ENCODE results near the gene BTBD19.
"Not testable (repeated sequence)": the region's sequence is repeated elsewhere in the genome, so short reads cannot be mapped to it uniquely, and the experiment has no call there.

BTBD19 gene

GRCh38 chr1:44811234-44811633 is 2.9 kb downstream of the BTBD19 start:
- Histone ChIP-seq H3K4me3 (ENCODE audit: severe bottlenecking) (no peak overlapping the region), H3K27me3 (ENCODE audit: insufficient read depth, poor library complexity, severe bottlenecking) (no peaks in the 10 kb centered on the region), H3K36me3 (ENCODE audit: low read depth) (peaks cover 8% of the 10 kb centered on the region), H3K27ac (ENCODE audit: poor library complexity, severe bottlenecking) (peak overlapping the region; percentile 96), H3K9me3 (ENCODE audit: severe bottlenecking) (no peaks in the 10 kb centered on the region), H3K4me1 (ENCODE audit: insufficient read depth, poor library complexity, severe bottlenecking) (peaks cover 37% of the 10 kb centered on the region)
- ATAC-seq (ENCODE audit: low read depth) (no peak), DNase-seq (ENCODE audit: low spot score) (no peak)
- TF ChIP-seq, protein P1, sequence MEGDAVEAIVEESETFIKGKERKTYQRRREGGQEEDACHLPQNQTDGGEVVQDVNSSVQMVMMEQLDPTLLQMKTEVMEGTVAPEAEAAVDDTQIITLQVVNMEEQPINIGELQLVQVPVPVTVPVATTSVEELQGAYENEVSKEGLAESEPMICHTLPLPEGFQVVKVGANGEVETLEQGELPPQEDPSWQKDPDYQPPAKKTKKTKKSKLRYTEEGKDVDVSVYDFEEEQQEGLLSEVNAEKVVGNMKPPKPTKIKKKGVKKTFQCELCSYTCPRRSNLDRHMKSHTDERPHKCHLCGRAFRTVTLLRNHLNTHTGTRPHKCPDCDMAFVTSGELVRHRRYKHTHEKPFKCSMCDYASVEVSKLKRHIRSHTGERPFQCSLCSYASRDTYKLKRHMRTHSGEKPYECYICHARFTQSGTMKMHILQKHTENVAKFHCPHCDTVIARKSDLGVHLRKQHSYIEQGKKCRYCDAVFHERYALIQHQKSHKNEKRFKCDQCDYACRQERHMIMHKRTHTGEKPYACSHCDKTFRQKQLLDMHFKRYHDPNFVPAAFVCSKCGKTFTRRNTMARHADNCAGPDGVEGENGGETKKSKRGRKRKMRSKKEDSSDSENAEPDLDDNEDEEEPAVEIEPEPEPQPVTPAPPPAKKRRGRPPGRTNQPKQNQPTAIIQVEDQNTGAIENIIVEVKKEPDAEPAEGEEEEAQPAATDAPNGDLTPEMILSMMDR (IDR thresholded peaks at IDR 0.05; ENCODE audit: poor library complexity, severe bottlenecking) = no peak

DNA sequence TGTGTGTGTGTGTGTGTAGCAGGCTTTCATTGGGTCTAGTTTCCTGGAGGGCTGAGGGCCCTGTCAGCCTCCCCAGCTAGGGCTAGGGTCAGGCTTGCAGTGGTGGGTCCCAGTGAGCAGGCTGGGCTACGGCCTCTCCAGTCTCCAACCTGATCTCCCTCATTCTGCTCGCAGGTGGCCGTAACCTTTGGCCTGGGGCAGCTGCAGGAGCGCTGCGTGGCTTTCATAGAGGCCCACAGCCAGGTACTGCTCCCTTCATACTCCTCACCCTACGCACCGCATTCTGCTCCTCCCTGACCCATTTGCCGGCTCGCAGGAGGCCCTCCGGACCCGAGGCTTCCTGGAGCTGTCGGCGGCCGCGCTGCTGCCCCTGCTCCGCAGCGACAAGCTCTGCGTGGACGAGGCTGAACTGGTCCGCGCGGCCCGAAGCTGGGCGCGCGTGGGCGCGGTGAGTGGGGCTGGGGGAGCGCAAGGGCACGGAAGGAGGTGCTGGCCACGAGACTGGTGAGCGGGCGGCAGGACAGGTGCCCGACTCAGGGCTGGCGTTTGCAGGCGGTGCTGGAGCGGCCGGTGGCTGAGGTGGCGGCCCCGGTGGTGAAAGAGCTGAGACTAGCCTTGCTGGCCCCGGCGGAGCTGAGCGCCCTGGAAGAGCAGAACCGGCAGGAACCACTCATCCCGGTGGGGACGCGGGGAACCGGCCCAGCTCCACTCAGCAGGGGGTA is 4.7 kb downstream of the BTBD19 start:
- ATAC-seq (ENCODE audit: low read depth) = no peak
- no peaks in the 10 kb centered on the region for H3K9me3 ChIP-seq (ENCODE audit: severe bottlenecking)
- H3K36me3 ChIP-seq (ENCODE audit: low read depth) = no peaks in the 10 kb centered on the region
- peaks cover 21% of the 10 kb centered on the region for H3K4me1 ChIP-seq (ENCODE audit: insufficient read depth, poor library complexity, severe bottlenecking)
- no peak for DNase-seq (ENCODE audit: low spot score)
- no peak overlapping the region for H3K4me3 ChIP-seq (ENCODE audit: severe bottlenecking)
- peak overlapping the region; percentile 96 for H3K27ac ChIP-seq (ENCODE audit: poor library complexity, severe bottlenecking)
- no peaks in the 10 kb centered on the region for H3K27me3 ChIP-seq (ENCODE audit: insufficient read depth, poor library complexity, severe bottlenecking)
- TF ChIP-seq, protein P1 (IDR thresholded peaks at IDR 0.05; ENCODE audit: poor library complexity, severe bottlenecking) = no peak

DNA sequence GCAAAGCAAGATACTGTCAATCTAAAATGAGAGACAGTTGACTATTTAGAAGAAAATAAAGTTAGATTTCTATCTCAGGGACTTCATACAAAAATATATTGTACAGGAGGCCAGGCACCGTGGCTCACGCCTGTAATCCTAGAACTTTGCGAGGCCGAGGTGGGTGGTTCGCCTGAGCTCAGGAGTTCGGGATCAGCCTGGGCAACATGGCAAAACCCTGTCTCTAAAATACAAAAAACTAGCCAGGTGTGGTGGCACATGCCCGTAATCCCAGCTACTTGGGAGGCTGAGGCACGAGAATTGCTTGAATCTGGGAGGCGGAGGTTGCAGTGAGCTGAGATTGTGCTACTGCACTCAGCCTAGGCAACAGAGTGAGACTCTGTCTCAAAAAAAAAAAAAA is 7.6 kb downstream of the BTBD19 start:
- H3K27me3 ChIP-seq (ENCODE audit: insufficient read depth, poor library complexity, severe bottlenecking); H3K4me1 ChIP-seq (ENCODE audit: insufficient read depth, poor library complexity, severe bottlenecking); DNase-seq (ENCODE audit: low spot score); ATAC-seq (ENCODE audit: low read depth); H3K36me3 ChIP-seq (ENCODE audit: low read depth); H3K4me3 ChIP-seq (ENCODE audit: severe bottlenecking); H3K9me3 ChIP-seq (ENCODE audit: severe bottlenecking): not testable (repeated sequence)
- peak overlapping the region; percentile 52 for H3K27ac ChIP-seq (ENCODE audit: poor library complexity, severe bottlenecking)

DNA sequence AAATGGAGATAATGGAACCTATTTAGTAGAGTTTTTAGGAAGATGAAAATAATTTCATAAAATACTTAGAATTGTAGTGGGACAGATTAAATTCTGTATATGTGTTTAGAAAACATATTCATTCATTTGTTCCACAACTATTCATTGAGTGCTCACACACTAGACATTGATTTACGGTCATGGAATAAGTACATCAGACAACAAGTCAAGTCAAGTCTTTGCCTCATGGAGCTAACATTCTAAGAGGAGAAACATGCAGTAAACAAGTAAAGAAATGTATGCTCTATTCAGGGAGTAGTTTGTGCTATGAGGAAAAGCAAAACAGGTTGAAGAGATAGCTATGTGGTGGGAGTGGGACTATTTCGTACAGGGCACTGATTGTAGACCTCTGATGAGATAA is 9.0 kb downstream of the BTBD19 start:
- TF ChIP-seq, protein P1 (IDR thresholded peaks at IDR 0.05; ENCODE audit: poor library complexity, severe bottlenecking) = no peak
- Histone ChIP-seq H3K4me3 (ENCODE audit: severe bottlenecking) (no peak overlapping the region), H3K27ac (ENCODE audit: poor library complexity, severe bottlenecking) (no peak overlapping the region), H3K27me3 (ENCODE audit: insufficient read depth, poor library complexity, severe bottlenecking) (no peaks in the 10 kb centered on the region), H3K36me3 (ENCODE audit: low read depth) (no peaks in the 10 kb centered on the region), H3K4me1 (ENCODE audit: insufficient read depth, poor library complexity, severe bottlenecking) (peaks cover 9% of the 10 kb centered on the region), H3K9me3 (ENCODE audit: severe bottlenecking) (no peaks in the 10 kb centered on the region)
- ATAC-seq (ENCODE audit: low read depth) (no peak), DNase-seq (ENCODE audit: low spot score) (no peak)

DNA sequence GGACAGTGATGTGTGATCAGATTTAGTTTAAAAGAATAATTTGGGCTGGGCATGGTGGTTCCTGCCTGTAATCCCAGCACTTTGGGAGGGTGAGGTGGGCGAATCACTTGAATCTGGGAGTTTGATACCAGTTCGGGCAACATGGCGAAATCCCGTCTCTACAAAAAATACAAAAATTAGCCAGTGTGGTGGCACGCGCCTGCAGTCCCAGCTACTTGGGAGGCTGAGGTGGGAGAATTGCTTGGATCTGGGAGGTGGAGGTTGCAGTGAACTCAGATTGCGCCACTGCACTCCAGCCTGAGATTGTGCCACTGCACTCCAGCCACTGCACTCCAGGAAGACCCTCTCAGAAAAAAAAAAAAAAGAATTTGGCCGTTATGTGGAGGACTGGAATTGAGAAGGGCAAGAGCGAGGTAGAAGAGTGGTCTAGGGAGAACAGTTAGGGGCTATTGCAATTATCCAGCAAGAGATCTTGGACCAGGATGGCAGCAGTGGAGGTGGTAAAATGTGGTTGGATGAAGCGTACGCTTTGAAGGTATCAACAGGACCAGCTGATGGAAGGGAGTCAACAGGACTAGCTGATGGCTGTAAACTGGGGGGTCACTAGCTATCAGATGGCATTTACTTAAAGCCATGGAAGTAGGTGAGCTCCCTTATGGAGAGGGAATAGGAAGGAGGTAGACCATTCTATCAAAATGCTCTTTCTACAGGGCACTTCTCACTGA is 9.6 kb downstream of the BTBD19 start:
- Histone ChIP-seq H3K9me3 (ENCODE audit: severe bottlenecking) (no peaks in the 10 kb centered on the region), H3K4me3 (ENCODE audit: severe bottlenecking) (no peak overlapping the region), H3K27ac (ENCODE audit: poor library complexity, severe bottlenecking) (no peak overlapping the region), H3K36me3 (ENCODE audit: low read depth) (no peaks in the 10 kb centered on the region), H3K27me3 (ENCODE audit: insufficient read depth, poor library complexity, severe bottlenecking) (no peaks in the 10 kb centered on the region), H3K4me1 (ENCODE audit: insufficient read depth, poor library complexity, severe bottlenecking) (peaks cover 9% of the 10 kb centered on the region)
- DNase-seq (ENCODE audit: low spot score) (no peak), ATAC-seq (ENCODE audit: low read depth) (no peak)
- TF ChIP-seq, protein P1 (IDR thresholded peaks at IDR 0.05; ENCODE audit: poor library complexity, severe bottlenecking) = no peak

Measured in RWPE2 (cell line).